Measurements from ENCODE around the gene MYLK. TPM values are rescaled to one million over a fixed set of nuclear protein-coding genes. Genes with fewer than 3 reads are reported as not detected.

Gene MYLK
- total and polyA plus RNA-seq, 11 donors = 3.2 to 20.7 (median 12.4) TPM

GRCh38 chr3:123877965-123878364, 6.2 kb downstream of the MYLK start:
- H3K4me1 ChIP-seq = no peaks in the 10 kb centered on the region
- intact Hi-C loops (cut with DNase I) = no loop called here
- no peak overlapping the region for H3K4me3 ChIP-seq
- 90 to 100% (median 91%) methylated on average over 2 to 4 of the region's 4 CpGs for WGBS, 4 donors
- DNase-seq (no peak), ATAC-seq (peak in 1 of 4 donors; percentile 48)
- no peaks in the 10 kb centered on the region for H3K9me3 ChIP-seq
- peaks cover 0 to 2% (median 0%) of the 10 kb centered on the region in 9 donors for H3K27me3 ChIP-seq
- H3K36me3 ChIP-seq = no peaks in the 10 kb centered on the region
- no peak overlapping the region for H3K27ac ChIP-seq
- TF ChIP-seq POLR2A (IDR thresholded peaks at IDR 0.05) (no peak), CTCF (IDR thresholded peaks at IDR 0.05) (no peak)

- Histone ChIP-seq H3K4me1 (no peaks in the 10 kb centered on the region), H3K27me3 (no peaks in the 10 kb centered on the region), H3K27ac (no peak overlapping the region), H3K36me3 (no peaks in the 10 kb centered on the region), H3K4me3 (no peak overlapping the region), H3K9me3 (no peaks in the 10 kb centered on the region)
- no peak for DNase-seq
- TF ChIP-seq POLR2A (IDR thresholded peaks at IDR 0.05) (no peak), CTCF (IDR thresholded peaks at IDR 0.05) (no peak)
- no peak for ATAC-seq
- intact Hi-C loops (cut with DNase I) = no loop called here
- 81 to 92% (median 82%) methylated on average over 4 of the region's 4 CpGs for WGBS, 4 donors
These were observed 6.7 kb downstream of the MYLK start for GRCh38 chr3:123877466-123877865.

GRCh38 chr3:123876858-123877257, 7.3 kb downstream of the MYLK start:
- Histone ChIP-seq H3K27ac (no peak overlapping the region), H3K9me3 (no peaks in the 10 kb centered on the region), H3K4me3 (no peak overlapping the region), H3K27me3 (no peaks in the 10 kb centered on the region), H3K4me1 (no peaks in the 10 kb centered on the region), H3K36me3 (no peaks in the 10 kb centered on the region)
- no peak for DNase-seq
- TF ChIP-seq POLR2A (IDR thresholded peaks at IDR 0.05) = no peak
- peak in 1 of 12 donors; percentile 10 for TF ChIP-seq CTCF (IDR thresholded peaks at IDR 0.05)
- no peak for ATAC-seq
- intact Hi-C loops (cut with DNase I) = no loop called here

- no peaks in the 10 kb centered on the region for H3K36me3 ChIP-seq
These were observed 11.5 kb downstream of the MYLK start for GRCh38 chr3:123872621-123873020.

More at GRCh38 chr3:123872621-123873020, 11.5 kb downstream of the MYLK start:
- ATAC-seq = no peak
- no peaks in the 10 kb centered on the region for H3K27me3 ChIP-seq
- DNase-seq = no peak
- H3K9me3 ChIP-seq = no peaks in the 10 kb centered on the region
- H3K27ac ChIP-seq = no peak overlapping the region
- no peak overlapping the region for H3K4me3 ChIP-seq
- TF ChIP-seq CTCF (IDR thresholded peaks at IDR 0.05) (no peak), POLR2A (IDR thresholded peaks at IDR 0.05) (no peak)
- no peaks in the 10 kb centered on the region for H3K4me1 ChIP-seq
- 87 to 95% (median 93%) methylated on average over 1 of the region's 1 CpG for WGBS, 4 donors
- intact Hi-C loops (cut with DNase I) = no loop called here
